Hematopoietic multipotent progenitor cell treated with erythropoietin and hydrocortisone succinate and interleukin-3 and kit ligand, for 17 days (in vitro differentiated cells): ENCODE data around the gene COPS7B.

Source experiments
- DNase-seq: peaks from one replicate; pipeline ENCODE4 v3.0.0-alpha.2; 2015; ENCODE audit warnings: low spot score

Gene COPS7B

GRCh38 chr2:231785822-231786176 lies 446 bp upstream of the COPS7B start:
- DNase-seq, result no peak

- no peak for DNase-seq
Observed at GRCh38 chr2:231786917-231787292, 660 bp downstream of the COPS7B start.

GRCh38 chr2:231791107-231791506 lies 4.9 kb downstream of the COPS7B start:
- DNase-seq, result no peak

- no peak for DNase-seq
Observed at GRCh38 chr2:231794383-231794782, 8.1 kb downstream of the COPS7B start.

GRCh38 chr2:231795525-231796327 lies 9.5 kb downstream of the COPS7B start:
- peak; percentile 63 for DNase-seq

GRCh38 chr2:231800493-231801091 lies 14.3 kb downstream of the COPS7B start:
- peak; percentile 52 for DNase-seq

- no peak for DNase-seq
Observed at GRCh38 chr2:231803501-231804138, 17.4 kb downstream of the COPS7B start.

GRCh38 chr2:231807020-231807419 lies 20.8 kb downstream of the COPS7B start:
- no peak for DNase-seq

GRCh38 chr2:231810905-231811304 lies 24.7 kb downstream of the COPS7B start:
- no peak for DNase-seq

- DNase-seq, result no peak
Observed at GRCh38 chr2:231816327-231817026, 30.2 kb downstream of the COPS7B start.

GRCh38 chr2:231819447-231820042 lies 33.3 kb downstream of the COPS7B start:
- no peak for DNase-seq

- DNase-seq, result no peak
Observed at GRCh38 chr2:231820786-231821303, 34.6 kb downstream of the COPS7B start.

- DNase-seq, result no peak
Observed at GRCh38 chr2:231821908-231822307, 35.7 kb downstream of the COPS7B start.

- DNase-seq, result no peak
Observed at GRCh38 chr2:231853105-231853504, 66.9 kb downstream of the COPS7B start.

- DNase-seq, result no peak
Observed at GRCh38 chr2:231854616-231855125, 68.4 kb downstream of the COPS7B start.

- DNase-seq, result no peak
Observed at GRCh38 chr2:231856959-231857358, 70.7 kb downstream of the COPS7B start.
